ELR (cell line): Measurements from ENCODE around the gene TCF7L1.

Experiments used
- DNase-seq: peaks from one replicate; pipeline ENCODE4 v3.0.0-alpha.2; 2015; ENCODE audit warnings: low read depth

TCF7L1 gene, protein sequence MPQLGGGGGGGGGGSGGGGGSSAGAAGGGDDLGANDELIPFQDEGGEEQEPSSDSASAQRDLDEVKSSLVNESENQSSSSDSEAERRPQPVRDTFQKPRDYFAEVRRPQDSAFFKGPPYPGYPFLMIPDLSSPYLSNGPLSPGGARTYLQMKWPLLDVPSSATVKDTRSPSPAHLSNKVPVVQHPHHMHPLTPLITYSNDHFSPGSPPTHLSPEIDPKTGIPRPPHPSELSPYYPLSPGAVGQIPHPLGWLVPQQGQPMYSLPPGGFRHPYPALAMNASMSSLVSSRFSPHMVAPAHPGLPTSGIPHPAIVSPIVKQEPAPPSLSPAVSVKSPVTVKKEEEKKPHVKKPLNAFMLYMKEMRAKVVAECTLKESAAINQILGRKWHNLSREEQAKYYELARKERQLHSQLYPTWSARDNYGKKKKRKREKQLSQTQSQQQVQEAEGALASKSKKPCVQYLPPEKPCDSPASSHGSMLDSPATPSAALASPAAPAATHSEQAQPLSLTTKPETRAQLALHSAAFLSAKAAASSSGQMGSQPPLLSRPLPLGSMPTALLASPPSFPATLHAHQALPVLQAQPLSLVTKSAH

DNA sequence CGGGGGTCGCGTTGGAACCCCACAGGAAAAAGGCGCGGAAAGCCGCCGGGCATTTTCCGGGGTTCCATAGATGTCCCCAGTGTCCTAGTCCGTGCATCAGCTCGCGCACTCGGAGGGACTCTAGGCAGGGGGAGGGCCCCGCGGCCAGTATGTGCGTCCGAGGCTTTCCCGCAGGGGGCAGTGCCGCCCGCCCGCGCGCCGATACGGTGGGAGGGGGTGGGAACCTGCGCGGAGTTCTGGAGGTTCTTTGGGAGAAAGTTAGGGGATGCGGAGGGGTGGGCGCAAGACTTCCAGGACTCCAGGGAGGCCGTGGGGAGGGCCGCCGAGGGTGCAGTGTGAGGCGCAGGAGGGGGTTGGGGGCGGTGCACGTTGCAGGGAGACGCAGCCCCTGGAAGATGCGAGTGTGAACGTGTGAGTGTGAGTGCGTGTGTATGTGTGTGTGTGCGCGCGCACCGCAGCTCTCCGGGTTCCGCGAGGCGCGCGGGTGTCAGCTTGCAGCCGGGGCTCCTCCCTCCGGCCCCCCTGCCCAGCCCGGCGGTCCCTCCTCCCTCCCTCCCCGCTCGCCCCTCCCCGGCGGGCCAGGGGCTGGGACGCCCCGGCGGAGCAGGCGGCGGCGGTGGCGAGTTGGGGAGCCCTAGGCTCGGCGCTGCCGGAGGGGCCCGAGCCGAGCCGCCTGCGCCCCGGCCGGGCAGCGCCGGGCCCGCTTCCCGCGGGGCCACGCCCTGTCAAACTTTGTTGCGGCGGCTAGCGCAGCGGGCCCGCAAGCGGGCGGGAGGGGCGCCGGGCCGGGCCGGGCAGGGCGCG lies at the start of gene TCF7L1:
TSS of gene TCF7L1 (plus strand) at position 559 of the 804 bp plus-strand sequence. CDS start 293 bp downstream, outside the sequence.
- DNase-seq, result peak; percentile 79

DNA sequence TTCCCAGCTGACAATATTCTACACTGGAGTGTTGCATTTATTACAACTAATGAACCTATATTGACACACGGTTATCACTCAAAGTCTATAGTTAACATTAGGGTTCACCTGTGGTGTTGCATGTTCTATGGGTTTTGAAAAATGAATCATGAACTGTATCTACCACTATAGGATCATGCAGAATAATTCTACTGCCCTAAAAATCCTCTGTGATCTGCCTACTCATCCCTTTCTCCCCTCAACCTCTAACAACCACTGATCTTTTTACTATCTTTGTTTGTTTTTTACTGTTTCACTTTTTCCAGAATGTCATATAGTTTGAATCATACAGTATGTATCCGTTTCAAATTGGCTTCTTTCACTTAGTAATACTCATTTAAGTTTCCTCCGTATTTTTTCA lies 47.6 kb upstream of the TCF7L1 start:
- no peak for DNase-seq

DNA sequence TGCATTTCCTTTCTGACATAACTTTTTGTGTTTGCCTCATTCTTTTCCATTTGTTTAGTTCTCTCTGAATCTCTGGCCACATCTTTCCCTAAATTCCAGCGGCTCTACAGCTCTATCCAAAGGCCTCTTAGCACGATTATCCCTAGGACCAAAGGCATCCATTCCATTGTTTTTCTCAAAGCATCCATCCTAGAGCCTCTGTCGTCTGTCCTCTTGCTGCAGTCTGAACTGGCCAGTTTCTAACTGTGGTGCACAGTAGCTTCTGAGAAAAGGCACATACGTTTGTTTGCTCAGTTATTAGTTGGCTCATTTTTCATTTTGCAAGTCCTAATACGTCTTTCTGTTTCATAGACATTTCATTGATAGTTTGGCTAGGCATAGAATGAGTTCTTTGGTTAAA lies 45.7 kb upstream of the TCF7L1 start:
- no peak for DNase-seq

- no peak for DNase-seq
Observed at GRCh38 chr2:85088921-85089320, 44.3 kb upstream of the TCF7L1 start.

DNA sequence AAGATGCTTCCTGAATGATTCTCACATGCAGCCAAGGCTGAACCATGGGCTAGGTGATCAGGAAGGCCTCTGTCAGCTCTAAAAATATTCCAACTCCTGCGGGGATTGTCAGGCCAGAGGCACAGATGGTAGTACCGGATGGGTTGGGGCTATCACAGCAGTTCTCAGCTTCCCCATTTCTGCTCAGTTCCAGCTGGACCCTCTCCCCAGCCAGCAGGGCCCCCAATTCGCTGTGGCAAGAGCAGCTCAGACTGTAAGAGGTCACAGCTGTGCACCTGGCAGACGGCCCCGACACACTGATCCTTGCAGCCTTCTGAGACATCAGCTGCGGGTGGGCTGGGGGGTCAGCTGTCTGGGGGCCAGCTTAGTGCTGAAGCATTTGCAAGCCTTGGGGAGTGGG lies 43.6 kb upstream of the TCF7L1 start:
- no peak for DNase-seq

- no peak for DNase-seq
Observed at GRCh38 chr2:85091838-85092237, 41.4 kb upstream of the TCF7L1 start.

DNA sequence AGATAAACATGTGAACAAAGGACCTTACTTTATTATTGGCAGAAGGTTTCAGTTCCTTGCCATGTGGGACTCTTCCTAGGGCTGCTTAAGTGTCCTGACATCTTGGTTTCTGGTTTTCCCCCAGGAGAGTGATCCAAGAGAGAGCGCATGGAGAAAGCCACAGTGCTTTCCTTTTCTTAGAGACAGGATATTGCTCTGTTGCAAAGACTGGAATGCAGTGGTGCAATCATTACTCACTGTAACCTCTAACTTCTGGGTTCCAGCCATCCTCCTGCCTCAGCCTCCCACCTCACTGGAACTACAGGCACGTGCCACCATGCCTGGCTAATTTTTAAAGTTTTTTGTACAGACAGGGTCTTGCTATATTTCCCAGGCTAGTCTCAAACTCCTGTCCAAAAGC lies 38.1 kb upstream of the TCF7L1 start:
- peak; percentile 51 for DNase-seq

GRCh38 chr2:85096616-85097015 lies 36.6 kb upstream of the TCF7L1 start:
- DNase-seq, result no peak

GRCh38 chr2:85104228-85104627 lies 29.0 kb upstream of the TCF7L1 start:
- no peak for DNase-seq

GRCh38 chr2:85106489-85107180 lies 26.6 kb upstream of the TCF7L1 start:
- peak; percentile 85 for DNase-seq

GRCh38 chr2:85110991-85111560 lies 22.1 kb upstream of the TCF7L1 start:
- no peak for DNase-seq

GRCh38 chr2:85111819-85112281 lies 21.3 kb upstream of the TCF7L1 start:
- DNase-seq, result peak; percentile 69

GRCh38 chr2:85112906-85113625 lies 20.1 kb upstream of the TCF7L1 start:
- DNase-seq, result peak; percentile 55

DNA sequence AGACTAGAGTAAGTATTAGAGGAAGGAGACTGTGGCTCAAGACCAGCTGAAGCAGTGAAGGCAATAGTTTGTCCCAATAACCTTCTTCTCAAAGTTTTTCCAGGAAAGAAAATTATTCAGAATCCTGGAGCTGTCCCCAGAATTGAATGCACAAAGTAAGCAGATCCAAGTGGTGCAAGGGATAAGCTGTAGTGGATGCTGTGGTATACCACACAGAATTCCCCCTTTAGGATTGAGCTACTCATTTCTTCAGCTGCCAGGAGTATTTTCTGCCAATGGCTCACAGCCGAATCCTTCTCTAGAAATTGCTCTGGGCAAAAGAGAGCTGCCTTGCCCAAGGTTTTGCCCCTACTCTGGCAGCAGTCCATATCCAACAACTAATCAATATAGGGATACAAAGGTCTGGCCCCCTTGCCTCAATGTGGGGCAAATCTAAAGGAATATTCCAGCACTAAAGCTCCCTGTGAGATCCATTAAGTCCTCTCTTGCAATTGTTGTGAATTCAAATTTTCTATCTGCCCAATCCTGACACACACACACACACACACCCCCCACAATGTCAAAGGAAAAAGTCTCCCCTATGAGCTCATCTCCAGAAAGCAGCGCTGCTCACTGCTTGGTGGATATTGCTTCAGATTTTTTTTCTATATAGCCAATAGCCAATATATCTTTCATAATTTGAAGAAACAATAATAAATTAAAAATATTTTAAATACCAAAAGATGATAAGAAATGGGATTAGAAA lies 18.4 kb upstream of the TCF7L1 start:
- DNase-seq, result no peak

DNA sequence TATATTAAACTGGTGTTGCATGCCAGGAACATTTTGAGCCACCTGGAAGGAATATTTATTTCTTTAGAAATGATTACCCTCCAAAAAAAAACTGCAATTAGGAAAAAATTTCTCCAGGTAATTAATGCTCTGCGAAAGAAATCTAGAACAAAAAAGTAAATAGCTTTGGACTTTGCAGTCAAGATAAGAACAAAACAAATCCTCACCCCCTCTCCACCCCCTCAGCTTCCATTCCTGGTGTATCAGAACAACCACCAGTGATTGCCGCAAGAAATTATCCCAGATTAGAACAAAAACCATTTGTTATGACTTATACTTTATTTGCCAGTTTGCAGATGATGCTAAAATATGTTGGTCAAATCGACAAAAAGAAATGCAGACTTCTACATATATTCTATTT lies 17.0 kb upstream of the TCF7L1 start:
- no peak for DNase-seq

- no peak for DNase-seq
Observed at GRCh38 chr2:85119900-85120299, 13.3 kb upstream of the TCF7L1 start.

DNA sequence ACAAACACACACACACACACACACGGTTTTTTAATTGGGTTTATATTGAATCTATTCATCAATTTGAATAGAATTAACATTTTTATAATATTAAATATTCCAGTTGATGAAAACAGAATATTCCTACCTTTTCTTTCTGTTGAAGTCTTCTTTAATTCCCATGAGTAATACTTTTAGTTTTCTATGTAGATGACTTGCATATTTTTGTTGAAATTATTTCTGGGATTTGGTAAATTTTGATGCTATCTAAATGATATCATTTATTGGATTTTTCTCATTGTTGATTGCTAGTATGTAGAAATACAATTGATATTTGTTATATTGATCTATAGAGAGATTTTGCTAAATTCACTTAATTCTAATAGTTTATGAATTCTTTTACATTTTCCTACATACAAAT lies 12.8 kb upstream of the TCF7L1 start:
- DNase-seq, result no peak

- peak; percentile 26 for DNase-seq
Observed at GRCh38 chr2:85126462-85126861, 6.7 kb upstream of the TCF7L1 start.

DNA sequence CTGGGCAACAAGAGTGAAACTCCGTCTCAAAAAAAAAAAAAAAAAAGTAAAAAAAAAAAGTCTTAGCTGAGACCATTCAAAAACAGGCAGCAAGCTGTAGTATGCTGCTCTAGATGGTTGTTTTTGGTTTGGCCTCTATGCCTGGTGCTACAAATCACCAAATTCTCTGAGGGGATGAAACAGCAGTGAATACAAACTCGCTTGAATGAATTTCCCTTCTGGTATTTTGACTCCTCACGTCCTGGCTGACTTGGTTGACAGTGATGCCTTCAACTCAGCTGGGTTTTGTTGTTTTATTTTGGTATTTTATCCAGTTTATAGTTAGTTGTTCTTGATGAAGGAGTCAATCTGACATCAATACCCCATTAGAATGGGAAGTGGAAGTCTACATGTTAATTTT lies 3.3 kb upstream of the TCF7L1 start:
- no peak for DNase-seq

DNA sequence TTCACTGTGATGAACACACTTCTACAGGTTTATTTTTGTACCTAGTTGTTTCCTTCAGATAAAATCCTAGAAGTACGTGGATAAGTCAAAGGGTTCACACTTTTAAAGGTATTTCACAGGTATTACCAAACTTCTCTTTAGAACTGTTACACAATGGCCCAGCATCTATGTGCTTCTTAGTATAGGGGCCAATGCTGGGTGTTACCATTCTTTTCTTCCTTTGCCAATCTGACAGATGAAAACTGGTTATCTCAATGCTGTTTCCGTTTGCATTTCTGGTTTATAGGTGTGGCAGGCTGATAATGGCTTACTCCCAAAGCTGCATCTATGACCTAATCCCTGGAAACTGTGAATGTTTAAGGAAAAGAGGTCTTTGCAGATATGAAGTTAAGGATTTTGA lies 2.8 kb upstream of the TCF7L1 start:
- no peak for DNase-seq
